PC-9 (cell line): ENCODE results near the gene SFMBT2. TPM values are rescaled to one million over a fixed set of nuclear protein-coding genes. Genes with fewer than 3 reads are reported as not detected.

Experiments used
- BruUV-seq: library from RNA; stranded (reverse); fragments of 400-500 nt; replicated peaks from 2 replicates; lab custom pipeline; 2021; lab: Mats Ljungman, UMichigan
- CTCF ChIA-PET: fragments of 300-600 bp; sonication (Branson Sonifier 250); formaldehyde crosslinking; loops from one replicate; lab custom pipeline; 2022; ENCODE audit warnings: antibody characterized with exemption; lab: Charles Lee
- POLR2A ChIA-PET: fragments of 300-600 bp; sonication (Branson Sonifier 250); formaldehyde crosslinking; loops from one replicate; lab custom pipeline; 2022; ENCODE audit warnings: antibody characterized with exemption; ENCODE audit not compliant: unreplicated experiment; lab: Charles Lee
- DNase-seq, 2 experiments: peaks; one replicate each; pipeline versions ENCODE4 v3.0.0 to v3.0.0-alpha.2; 2015 to 2022; ENCODE audit warnings: mixed read lengths in 1 of 2
- H2AFZ ChIP-seq: fragments of 200-600 bp; sonication (generic); 2 replicates; pipeline ENCODE4 v1.8.1; 2017; ENCODE audit warnings: antibody characterized with exemption
- H3F3A ChIP-seq: fragments of 200-600 bp; sonication (generic); 2 replicates; pipeline ENCODE4 v1.8.1; 2017; ENCODE audit warnings: antibody characterized with exemption, mild to moderate bottlenecking, low read depth; ENCODE audit not compliant: insufficient read depth
- H3K27ac ChIP-seq: fragments of 200-600 bp; sonication (generic); 2 replicates; pipeline ENCODE4 v1.6.1; 2016; ENCODE audit warnings: mixed run types
- H3K27me3 ChIP-seq: fragments of 200-600 bp; sonication (generic); 2 replicates; pipeline ENCODE4 v1.6.1; 2016; ENCODE audit warnings: low read depth, mixed run types; ENCODE audit not compliant: insufficient read depth
- H3K36me3 ChIP-seq: fragments of 200-600 bp; sonication (generic); 2 replicates; pipeline ENCODE4 v1.6.1; 2016; ENCODE audit warnings: low read depth, mixed run types
- H3K4me1 ChIP-seq: fragments of 200-600 bp; sonication (generic); replicated peaks from 2 replicates; pipeline ENCODE4 v1.6.1; 2016; ENCODE audit warnings: mixed run types; ENCODE audit not compliant: insufficient read depth
- H3K4me2 ChIP-seq: fragments of 200-600 bp; sonication (generic); 2 replicates; pipeline ENCODE4 v1.6.1; 2017; ENCODE audit warnings: mixed run types
- H3K4me3 ChIP-seq: fragments of 200-600 bp; sonication (generic); 2 replicates; pipeline ENCODE4 v1.6.1; 2016; ENCODE audit warnings: mixed run types
- H3K79me2 ChIP-seq: fragments of 200-600 bp; sonication (generic); 2 replicates; pipeline ENCODE4 v1.6.1; 2017; ENCODE audit warnings: low read depth, mixed run types
- H3K9me2 ChIP-seq: fragments of 200-600 bp; sonication (generic); 2 replicates; pipeline ENCODE4 v1.8.1; 2017; ENCODE audit warnings: mild to moderate bottlenecking; ENCODE audit not compliant: insufficient read depth
- H3K9me3 ChIP-seq: fragments of 200-600 bp; sonication (generic); 2 replicates; pipeline ENCODE4 v1.8.1; 2016; ENCODE audit warnings: low read depth; ENCODE audit not compliant: insufficient read depth
- H4K20me1 ChIP-seq: fragments of 200-600 bp; sonication (generic); 2 replicates; pipeline ENCODE4 v1.8.1; 2017; ENCODE audit not compliant: insufficient read depth
- CTCF ChIP-seq: fragments of 200-600 bp; sonication (generic); conservative IDR thresholded peaks from 2 replicates; pipeline ENCODE4 v1.6.1; 2017; ENCODE audit warnings: mixed run types, antibody characterized with exemption, mild to moderate bottlenecking, moderate library complexity
- EZH2 ChIP-seq: fragments of 200-600 bp; sonication (generic); IDR thresholded peaks from 2 replicates; pipeline ENCODE4 v1.8.0; 2017; ENCODE audit warnings: antibody characterized with exemption, low read depth
- intact Hi-C: fragments of 100-400 bp; cut with micrococcal nuclease; formaldehyde crosslinking; loops from one replicate; pipeline ENCODE4 v1.10.0; 2022; ENCODE audit not compliant: unreplicated experiment
- total RNA-seq: library from RNA; stranded (reverse); gene quantifications from 2 replicates; pipeline ENCODE4 v1.2.3, GENCODE V29; 2021

The SFMBT2 gene
- total RNA-seq, 1 experiment from 2014 or later, result 0.07 TPM

GRCh38 chr10:7444551-7445121 is 33.8 kb upstream of the SFMBT2 start:
- H3K4me2 ChIP-seq, result no peak overlapping the region
- TF ChIP-seq EZH2 (no peak), CTCF (no peak)
- H3K9me2 ChIP-seq, result no peaks in the 10 kb centered on the region
- no peaks in the 10 kb centered on the region for H3K4me1 ChIP-seq
- H3K27me3 ChIP-seq, result peaks cover 52% of the 10 kb centered on the region
- BruUV-seq, result no TSS peak
- intact Hi-C loops, result no loop called here
- no peak overlapping the region for H2AFZ ChIP-seq
- no peaks in the 10 kb centered on the region for H3F3A ChIP-seq
- H3K36me3 ChIP-seq, result no peaks in the 10 kb centered on the region
- ChIA-PET POLR2A (no interaction called here), CTCF (no interaction called here)
- DNase-seq, result no peak
- H4K20me1 ChIP-seq, result no peaks in the 10 kb centered on the region
- H3K4me3 ChIP-seq, result no peak overlapping the region
- H3K9me3 ChIP-seq, result no peaks in the 10 kb centered on the region
- no peak overlapping the region for H3K27ac ChIP-seq
- H3K79me2 ChIP-seq, result no peaks in the 10 kb centered on the region

- no peak overlapping the region for H2AFZ ChIP-seq
- POLR2A ChIA-PET, result no interaction called here
These were observed 32.2 kb upstream of the SFMBT2 start for GRCh38 chr10:7443036-7443435.

GRCh38 chr10:7441403-7442147 is 30.7 kb upstream of the SFMBT2 start:
- BruUV-seq, result no TSS peak
- intact Hi-C loops, result no loop called here
- CTCF ChIA-PET, result no interaction called here

More at GRCh38 chr10:7443036-7443435, 32.2 kb upstream of the SFMBT2 start:
- Histone ChIP-seq H3K4me1 (no peaks in the 10 kb centered on the region), H3K36me3 (no peaks in the 10 kb centered on the region), H3K79me2 (no peaks in the 10 kb centered on the region), H3K4me2 (no peak overlapping the region), H3K9me2 (no peaks in the 10 kb centered on the region), H4K20me1 (no peaks in the 10 kb centered on the region), H3K27ac (no peak overlapping the region), H3K27me3 (peaks cover 62% of the 10 kb centered on the region), H3F3A (no peaks in the 10 kb centered on the region), H3K9me3 (no peaks in the 10 kb centered on the region), H3K4me3 (no peak overlapping the region)
- no peak for DNase-seq
- TF ChIP-seq CTCF (no peak), EZH2 (no peak)
- intact Hi-C loops, result no loop called here
- CTCF ChIA-PET, result no interaction called here
- no TSS peak for BruUV-seq

More at GRCh38 chr10:7441403-7442147, 30.7 kb upstream of the SFMBT2 start:
- Histone ChIP-seq H3K9me2 (no peaks in the 10 kb centered on the region), H3K9me3 (no peaks in the 10 kb centered on the region), H3K27ac (no peak overlapping the region), H3K4me2 (no peak overlapping the region), H4K20me1 (no peaks in the 10 kb centered on the region), H3K36me3 (no peaks in the 10 kb centered on the region), H2AFZ (no peak overlapping the region), H3F3A (no peaks in the 10 kb centered on the region), H3K4me1 (no peaks in the 10 kb centered on the region), H3K4me3 (no peak overlapping the region), H3K79me2 (no peaks in the 10 kb centered on the region), H3K27me3 (peaks cover 66% of the 10 kb centered on the region)
- POLR2A ChIA-PET, result no interaction called here
- TF ChIP-seq CTCF (no peak), EZH2 (no peak)
- no peak for DNase-seq
